Measurements from ENCODE around the gene MLF2.

Gene MLF2

DNA sequence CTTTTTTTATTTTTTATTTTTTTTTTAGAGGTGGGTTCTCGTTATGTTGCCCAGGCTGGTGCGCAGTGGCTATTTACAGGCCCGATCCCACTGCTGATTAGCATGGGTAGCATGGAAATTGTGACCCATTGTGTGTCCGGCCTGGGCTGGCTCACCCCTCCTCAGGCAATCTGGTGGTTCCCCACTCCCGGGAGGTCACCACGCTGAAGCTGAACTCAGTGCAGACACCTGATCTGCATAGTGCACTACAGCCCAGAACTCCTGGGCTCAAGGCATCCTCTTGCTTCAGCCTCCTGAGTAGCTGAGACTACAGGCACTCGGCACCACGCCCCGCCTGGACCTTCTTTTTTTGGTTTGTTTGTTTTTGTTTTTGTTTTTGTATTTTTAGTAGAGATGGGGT, 30.9 kb upstream of the MLF2 start:
- Histone ChIP-seq H3K36me3 (replicated peaks; ENCODE audit: insufficient read depth, low read length) (no peaks in the 10 kb centered on the region), H3K27me3 (replicated peaks; ENCODE audit: insufficient read depth, low read length) (no peaks in the 10 kb centered on the region), H3K9me2 (replicated peaks; ENCODE audit: insufficient read depth, low read length) (no peaks in the 10 kb centered on the region), H3K27ac (ENCODE audit: low read length) (peak overlapping the region; percentile 64; the same call in 1 of the 2 replicates), H3K9me3 (replicated peaks; ENCODE audit: insufficient read depth, low read length) (no peaks in the 10 kb centered on the region), H3K4me1 (ENCODE audit: low read length) (peaks cover 30% of the 10 kb centered on the region), H3K79me2 (ENCODE audit: low read length) (no peaks in the 10 kb centered on the region), H4K20me1 (ENCODE audit: insufficient read depth, low read length) (no peaks in the 10 kb centered on the region), H3F3A (ENCODE audit: insufficient read depth, low read length) (peaks cover 6% of the 10 kb centered on the region), H3K4me2 (ENCODE audit: low read depth, low read length) (peak overlapping the region; percentile 56; the same call in 1 of the 2 replicates), H2AFZ (ENCODE audit: low read length) (peak overlapping the region; percentile 70; the same call in 1 of the 2 replicates), H3K4me3 (ENCODE audit: low read length) (no peak overlapping the region), H3K9ac (ENCODE audit: low read length) (no peak overlapping the region)
- DNase-seq, result no peak
- TF ChIP-seq, protein P1, sequence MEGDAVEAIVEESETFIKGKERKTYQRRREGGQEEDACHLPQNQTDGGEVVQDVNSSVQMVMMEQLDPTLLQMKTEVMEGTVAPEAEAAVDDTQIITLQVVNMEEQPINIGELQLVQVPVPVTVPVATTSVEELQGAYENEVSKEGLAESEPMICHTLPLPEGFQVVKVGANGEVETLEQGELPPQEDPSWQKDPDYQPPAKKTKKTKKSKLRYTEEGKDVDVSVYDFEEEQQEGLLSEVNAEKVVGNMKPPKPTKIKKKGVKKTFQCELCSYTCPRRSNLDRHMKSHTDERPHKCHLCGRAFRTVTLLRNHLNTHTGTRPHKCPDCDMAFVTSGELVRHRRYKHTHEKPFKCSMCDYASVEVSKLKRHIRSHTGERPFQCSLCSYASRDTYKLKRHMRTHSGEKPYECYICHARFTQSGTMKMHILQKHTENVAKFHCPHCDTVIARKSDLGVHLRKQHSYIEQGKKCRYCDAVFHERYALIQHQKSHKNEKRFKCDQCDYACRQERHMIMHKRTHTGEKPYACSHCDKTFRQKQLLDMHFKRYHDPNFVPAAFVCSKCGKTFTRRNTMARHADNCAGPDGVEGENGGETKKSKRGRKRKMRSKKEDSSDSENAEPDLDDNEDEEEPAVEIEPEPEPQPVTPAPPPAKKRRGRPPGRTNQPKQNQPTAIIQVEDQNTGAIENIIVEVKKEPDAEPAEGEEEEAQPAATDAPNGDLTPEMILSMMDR (IDR thresholded peaks at IDR 0.05; ENCODE audit: low read length), result no peak
- TF ChIP-seq EZH2phosphoT487 (IDR thresholded peaks at IDR 0.05; ENCODE audit: low read length) (no peak), EZH2 (optimal IDR thresholded peaks at IDR 0.05; ENCODE audit: low read depth, low read length) (no peak)

DNA sequence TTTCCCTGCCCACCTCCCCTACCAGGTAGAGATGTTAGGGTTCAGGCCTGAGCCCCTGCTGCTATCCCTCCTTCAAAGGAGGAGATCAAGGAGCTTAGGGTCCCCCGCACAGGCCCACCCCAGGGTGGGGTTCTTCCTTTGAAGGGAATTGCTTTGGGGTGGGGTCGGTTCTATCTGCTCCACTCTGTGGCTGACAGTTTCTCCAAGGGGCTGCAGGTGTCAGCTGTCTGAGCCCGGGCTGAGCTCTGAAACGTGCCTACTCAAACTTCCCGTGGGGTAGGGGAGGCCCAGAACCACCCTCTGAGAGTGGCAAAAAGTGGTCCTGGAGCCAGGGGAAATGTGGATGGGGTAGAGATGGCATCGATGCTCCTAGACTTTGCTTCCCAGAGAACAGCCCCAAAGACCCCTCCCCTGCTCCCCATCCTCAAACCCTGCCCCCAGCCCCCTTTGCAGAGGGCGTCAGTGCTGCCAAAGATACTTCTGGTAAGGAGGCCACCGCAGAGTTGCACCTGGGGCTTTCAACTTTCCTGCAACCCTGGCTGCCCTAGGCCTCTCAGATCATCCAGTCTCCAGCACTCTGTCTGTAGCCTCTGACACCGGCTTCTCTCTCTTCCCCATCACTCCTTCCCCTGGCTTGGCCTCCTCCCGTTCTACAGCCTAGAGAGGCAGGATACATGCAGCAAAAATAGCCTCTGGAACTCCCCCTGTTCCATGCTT, 30.1 kb upstream of the MLF2 start:
- Histone ChIP-seq H3K36me3 (replicated peaks; ENCODE audit: insufficient read depth, low read length) (no peaks in the 10 kb centered on the region), H3K27ac (ENCODE audit: low read length) (peak overlapping the region; percentile 64; the same call in 1 of the 2 replicates), H3K9me3 (replicated peaks; ENCODE audit: insufficient read depth, low read length) (no peaks in the 10 kb centered on the region), H3F3A (ENCODE audit: insufficient read depth, low read length) (peaks cover 6% of the 10 kb centered on the region), H3K9ac (ENCODE audit: low read length) (no peak overlapping the region; the same call in 1 of the 2 replicates), H3K9me2 (replicated peaks; ENCODE audit: insufficient read depth, low read length) (no peaks in the 10 kb centered on the region), H4K20me1 (ENCODE audit: insufficient read depth, low read length) (no peaks in the 10 kb centered on the region), H3K4me1 (ENCODE audit: low read length) (peaks cover 30% of the 10 kb centered on the region), H3K79me2 (ENCODE audit: low read length) (no peaks in the 10 kb centered on the region), H3K4me3 (ENCODE audit: low read length) (0 out of 2 replicates have a peak overlapping the region, but pooled peaks have one; percentile 1), H3K4me2 (ENCODE audit: low read depth, low read length) (peak overlapping the region; percentile 56), H2AFZ (ENCODE audit: low read length) (peak overlapping the region; percentile 70), H3K27me3 (replicated peaks; ENCODE audit: insufficient read depth, low read length) (0 out of 2 replicates have a peak, but pooled peaks cover under 1% of the 10 kb centered on the region)
- no peak for DNase-seq
- TF ChIP-seq EZH2phosphoT487 (IDR thresholded peaks at IDR 0.05; ENCODE audit: low read length) (no peak), EZH2 (optimal IDR thresholded peaks at IDR 0.05; ENCODE audit: low read depth, low read length) (no peak)
- TF ChIP-seq, protein P1 (IDR thresholded peaks at IDR 0.05; ENCODE audit: low read length), result no peak

DNA sequence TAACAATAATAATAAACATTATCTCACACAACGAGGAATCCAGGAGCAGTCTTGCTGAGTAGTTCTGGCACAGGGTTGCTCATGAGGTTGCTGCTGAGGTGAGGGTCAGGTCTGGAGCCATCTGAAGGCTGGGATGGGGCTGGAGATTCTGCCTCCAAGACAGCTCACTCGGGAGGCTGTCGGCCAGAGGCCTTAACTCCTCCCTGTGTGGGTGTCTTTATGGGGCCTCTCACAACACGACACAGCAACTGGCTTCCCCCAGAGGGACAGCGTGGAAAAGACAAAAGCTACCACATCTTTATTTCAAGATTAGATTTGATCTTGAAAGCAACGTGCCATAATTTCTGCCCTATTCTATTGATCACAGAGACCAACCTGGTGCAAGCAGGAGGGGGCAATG, 29.2 kb upstream of the MLF2 start:
- Histone ChIP-seq H3K9me2 (replicated peaks; ENCODE audit: insufficient read depth, low read length) (no peaks in the 10 kb centered on the region), H3K27ac (ENCODE audit: low read length) (no peak overlapping the region), H3K79me2 (ENCODE audit: low read length) (no peaks in the 10 kb centered on the region), H4K20me1 (ENCODE audit: insufficient read depth, low read length) (no peaks in the 10 kb centered on the region), H3K9ac (ENCODE audit: low read length) (no peak overlapping the region), H3K9me3 (replicated peaks; ENCODE audit: insufficient read depth, low read length) (no peaks in the 10 kb centered on the region), H3F3A (ENCODE audit: insufficient read depth, low read length) (peaks cover 6% of the 10 kb centered on the region), H3K27me3 (replicated peaks; ENCODE audit: insufficient read depth, low read length) (0 out of 2 replicates have a peak, but pooled peaks cover 9% of the 10 kb centered on the region), H3K36me3 (replicated peaks; ENCODE audit: insufficient read depth, low read length) (no peaks in the 10 kb centered on the region), H3K4me2 (ENCODE audit: low read depth, low read length) (no peak overlapping the region), H3K4me3 (ENCODE audit: low read length) (no peak overlapping the region), H3K4me1 (ENCODE audit: low read length) (peaks cover 30% of the 10 kb centered on the region), H2AFZ (ENCODE audit: low read length) (no peak overlapping the region)
- DNase-seq, result no peak
- TF ChIP-seq, protein P1 (IDR thresholded peaks at IDR 0.05; ENCODE audit: low read length), result no peak
- TF ChIP-seq EZH2phosphoT487 (IDR thresholded peaks at IDR 0.05; ENCODE audit: low read length) (no peak), EZH2 (optimal IDR thresholded peaks at IDR 0.05; ENCODE audit: low read depth, low read length) (no peak)
